A549 (cell line): Measurements from ENCODE around the gene RABAC1.

ENCODE experiments used
- POLR2A ChIP-seq: IDR thresholded peaks from 2 replicates; pipeline ENCODE4 v1.6.1; 2012; ENCODE audit warnings: mild to moderate bottlenecking, low read length
- REST ChIP-seq: fragments of 200-600 bp; sonication (generic); IDR thresholded peaks from 2 replicates; pipeline ENCODE4 v1.6.1; 2016; ENCODE audit warnings: antibody characterized with exemption, mild to moderate bottlenecking, moderate library complexity

- TF ChIP-seq POLR2A (no peak), REST (no peak)
These were observed 40.2 kb upstream of the RABAC1 start for GRCh38 chr19:41999071-41999877.
